Endometrial microvascular endothelial cells (primary cell): ENCODE results near the gene NRXN2. TPM values are rescaled to one million over a fixed set of nuclear protein-coding genes. Genes with fewer than 3 reads are reported as not detected.

Experiments used
- in situ Hi-C: cut with HindIII; loops from 2 replicates; pipeline ENCODE4 v1.10.0; 2017; ENCODE audit warnings: low sequenced_read_pairs, low pct_unique_long_range_greater_than_20kb; ENCODE audit errors: inconsistent ontology term
- total RNA-seq: library from RNA; depleted of rRNA; stranded (reverse); fragments of >200 nt; gene quantifications from one replicate; pipeline ENCODE4 v1.2.3, GENCODE V29; 2015; ENCODE audit errors: inconsistent ontology term

The NRXN2 gene
- total RNA-seq, result not detected

DNA sequence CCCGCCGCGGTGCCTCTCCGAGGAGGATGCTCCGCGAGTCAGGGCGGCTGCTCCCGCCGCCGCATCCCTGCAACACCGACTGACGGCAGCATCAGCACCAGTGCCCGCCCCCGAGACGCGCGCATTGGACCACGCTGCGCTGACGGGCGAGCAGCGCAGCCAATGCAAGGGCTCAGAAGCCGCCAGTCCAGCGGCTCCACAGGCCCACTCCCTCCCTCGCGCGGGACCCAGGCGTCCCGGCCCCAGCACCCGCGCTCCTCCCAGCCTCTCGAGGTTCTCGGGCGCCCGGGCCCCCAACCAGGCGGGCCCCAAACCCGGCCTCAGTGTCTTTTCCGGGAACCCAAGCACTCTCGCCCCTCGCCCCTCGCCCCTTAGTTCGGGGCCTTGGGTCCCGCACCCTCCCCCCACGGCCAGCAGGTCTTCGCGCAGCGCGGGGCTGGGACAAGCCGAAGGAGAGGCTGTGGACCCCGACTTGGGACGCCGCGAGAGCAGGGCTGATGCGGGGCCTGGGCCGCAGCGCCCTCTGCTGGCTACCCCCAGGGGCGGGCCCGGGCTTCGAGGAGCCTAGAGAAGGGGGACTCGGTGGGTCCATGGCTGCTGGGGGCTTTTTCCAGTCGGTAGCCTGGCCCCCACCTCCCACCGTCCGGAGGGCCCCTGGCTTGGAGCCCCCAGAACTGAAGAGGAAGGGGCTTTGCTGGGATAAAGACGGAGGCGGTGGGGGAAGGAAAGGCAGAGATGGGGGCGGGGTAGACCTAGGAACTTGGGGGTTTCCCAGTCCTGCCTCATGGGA, at the start of gene NRXN2:
NRXN2 (minus strand) TSS at position 81 of the 790 bp plus-strand sequence. CDS start 9,498 bp downstream, outside the sequence.
- in situ Hi-C loops, result no loop called here

DNA sequence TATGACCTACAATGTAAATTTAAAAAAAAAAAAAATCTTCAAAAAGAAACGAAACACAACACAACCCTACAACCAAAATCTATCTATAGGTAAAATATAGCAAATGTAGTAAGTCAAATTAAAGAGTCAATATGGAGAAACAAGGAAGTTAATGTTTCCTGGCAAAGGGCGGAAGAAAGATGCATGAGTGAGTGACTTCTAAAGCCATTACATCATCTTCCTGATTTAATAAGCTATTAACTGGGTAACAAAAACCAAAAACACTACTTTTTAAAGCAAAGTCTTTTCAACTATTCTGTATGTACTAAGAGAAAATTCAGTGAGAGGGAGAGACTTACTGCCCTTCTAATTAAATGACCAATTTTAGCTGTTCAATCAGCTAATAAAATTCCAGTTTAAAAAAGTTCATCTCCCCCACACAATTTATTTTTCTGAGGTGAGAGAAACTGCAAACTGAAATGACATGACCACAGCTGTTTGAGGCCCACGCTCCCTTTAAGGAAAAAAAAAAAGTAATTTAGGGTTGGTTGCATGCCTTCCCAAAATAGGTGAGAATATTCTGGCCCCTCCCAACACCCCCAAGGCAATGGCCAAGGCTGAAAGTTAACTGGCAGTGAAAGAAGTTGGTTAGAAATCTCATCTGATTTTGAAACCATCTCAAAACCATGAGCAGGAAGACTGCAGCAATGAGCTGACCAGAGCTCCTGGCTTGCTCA, 49.5 kb upstream of the NRXN2 start:
- in situ Hi-C loops, result no loop called here

GRCh38 chr11:64771861-64772260, 48.9 kb upstream of the NRXN2 start:
- in situ Hi-C loops, result no loop called here

DNA sequence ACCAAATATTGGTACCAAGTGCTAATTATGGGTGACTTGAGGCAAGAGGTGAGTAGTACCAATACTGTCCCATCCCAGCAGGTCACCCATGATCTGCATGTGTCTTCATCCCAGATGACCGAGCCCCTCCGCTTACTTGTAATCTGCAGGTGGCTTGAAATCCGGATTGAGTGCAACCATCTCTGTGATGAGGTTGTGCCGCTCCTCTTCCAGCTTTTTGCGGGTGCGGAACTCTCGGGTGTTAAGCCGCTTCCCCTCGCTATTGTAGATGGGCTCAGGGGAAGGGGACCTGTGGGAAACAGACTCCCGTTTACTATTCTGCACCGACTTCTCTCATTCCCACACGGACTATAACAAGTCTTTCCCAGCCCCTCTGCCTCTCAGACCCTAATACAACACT, 47.1 kb upstream of the NRXN2 start:
- in situ Hi-C loops, result no loop called here

- in situ Hi-C loops, result no loop called here
Observed at GRCh38 chr11:64769283-64769682, 46.3 kb upstream of the NRXN2 start.

DNA sequence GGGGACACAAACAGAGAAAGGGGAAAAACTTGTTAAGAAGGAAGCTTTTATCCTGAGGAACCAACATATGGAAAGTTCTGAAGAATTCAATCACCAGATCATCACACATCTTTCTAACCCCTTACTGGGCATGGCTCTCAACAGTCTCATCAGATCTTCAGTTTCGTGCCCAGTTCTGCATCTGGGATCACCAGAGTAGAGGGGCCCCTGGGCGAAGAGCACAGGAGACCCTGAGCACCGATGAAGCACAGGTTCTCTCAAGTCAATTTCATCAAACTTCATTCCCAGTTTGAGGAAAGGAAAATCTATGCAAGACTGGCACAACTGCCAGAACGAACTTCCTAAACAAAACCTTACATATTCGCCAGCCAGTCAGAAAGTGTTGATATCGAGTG, 45.3 kb upstream of the NRXN2 start:
- in situ Hi-C loops, result no loop called here

DNA sequence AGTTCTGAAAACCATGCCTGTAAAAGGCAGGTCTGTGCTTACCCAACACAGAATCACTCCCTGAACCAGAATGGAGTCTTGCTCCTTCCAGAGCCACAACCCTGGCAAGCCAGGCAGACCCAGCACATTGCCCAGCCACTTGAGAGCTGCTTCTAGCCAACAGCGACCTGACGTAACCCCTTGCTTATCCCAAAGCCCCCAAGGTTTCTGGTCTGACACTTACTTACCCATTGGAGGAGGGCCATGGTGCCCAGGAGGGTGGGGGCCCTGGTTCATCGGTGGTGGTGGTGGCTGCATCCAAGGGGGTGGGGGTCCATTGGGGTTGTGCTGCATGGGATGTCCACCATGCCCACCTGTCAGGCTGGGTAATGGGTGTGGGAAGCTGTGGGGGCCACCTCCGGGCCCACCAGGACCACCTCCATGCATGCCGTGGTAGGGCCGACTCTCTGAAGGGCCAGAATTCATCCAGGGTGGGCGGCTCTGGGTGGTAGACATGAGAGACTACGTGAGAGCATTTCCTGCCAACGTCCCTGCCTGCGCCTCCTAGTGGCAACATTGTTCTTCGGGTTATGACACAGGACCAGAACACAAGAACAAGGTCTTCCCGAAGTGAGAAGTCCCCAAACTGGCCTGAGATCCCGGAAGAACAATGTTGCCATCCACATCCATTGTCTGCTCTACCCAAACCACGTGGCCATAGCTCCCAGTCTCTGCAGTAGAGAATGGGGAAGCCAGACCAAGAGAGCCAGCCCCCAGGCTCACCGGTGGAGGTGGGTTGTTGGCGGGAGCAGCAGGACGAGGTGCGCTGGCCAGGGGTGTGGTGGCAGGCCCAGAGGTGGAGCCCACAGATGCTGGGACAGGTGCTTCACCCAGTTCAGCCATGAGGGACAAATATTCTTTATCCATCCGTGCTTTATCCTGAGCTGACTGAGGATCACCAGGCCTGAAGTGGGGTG, 44.6 kb upstream of the NRXN2 start:
- in situ Hi-C loops, result no loop called here

GRCh38 chr11:64766881-64767280, 43.9 kb upstream of the NRXN2 start:
- in situ Hi-C loops, result no loop called here

DNA sequence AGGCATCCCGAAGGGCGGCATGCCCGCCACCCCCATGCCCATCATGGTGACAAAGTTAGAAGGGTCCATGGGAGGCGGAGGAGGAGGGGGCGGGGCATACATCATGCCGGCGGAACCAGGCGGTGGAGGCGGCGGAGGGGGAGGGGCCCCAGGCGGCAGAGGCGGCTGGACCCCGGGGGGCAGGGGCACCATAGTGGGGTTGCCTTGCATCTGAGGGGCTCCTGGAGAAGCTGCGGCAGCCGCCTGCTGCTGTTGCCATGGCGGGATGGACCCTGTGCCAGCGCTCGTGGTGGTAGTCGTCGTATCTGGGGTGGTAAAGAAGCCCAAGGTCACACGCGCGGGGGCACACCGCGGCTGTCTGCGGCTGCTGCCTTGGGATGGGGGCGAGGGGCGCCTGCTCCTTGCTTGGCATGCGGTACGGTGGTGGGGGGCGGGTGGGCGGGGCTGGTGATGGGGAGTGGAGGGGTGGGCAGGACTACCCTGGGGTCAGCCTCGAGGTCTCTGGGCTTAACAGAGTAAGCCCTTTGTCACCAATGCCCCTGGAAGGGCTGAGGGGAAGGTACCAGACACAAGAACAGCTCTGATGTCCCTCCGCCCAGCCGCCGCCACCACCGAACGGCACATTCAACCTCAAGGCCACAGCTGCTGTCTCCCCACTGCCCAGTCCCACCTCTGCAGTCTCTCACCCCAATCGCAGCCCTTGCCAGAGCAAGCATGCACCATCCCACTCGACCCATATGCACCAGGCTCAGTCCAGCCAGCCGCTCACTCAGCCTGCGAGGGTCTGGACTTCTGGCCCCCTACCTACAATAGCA, 43.1 kb upstream of the NRXN2 start:
- in situ Hi-C loops, result no loop called here

DNA sequence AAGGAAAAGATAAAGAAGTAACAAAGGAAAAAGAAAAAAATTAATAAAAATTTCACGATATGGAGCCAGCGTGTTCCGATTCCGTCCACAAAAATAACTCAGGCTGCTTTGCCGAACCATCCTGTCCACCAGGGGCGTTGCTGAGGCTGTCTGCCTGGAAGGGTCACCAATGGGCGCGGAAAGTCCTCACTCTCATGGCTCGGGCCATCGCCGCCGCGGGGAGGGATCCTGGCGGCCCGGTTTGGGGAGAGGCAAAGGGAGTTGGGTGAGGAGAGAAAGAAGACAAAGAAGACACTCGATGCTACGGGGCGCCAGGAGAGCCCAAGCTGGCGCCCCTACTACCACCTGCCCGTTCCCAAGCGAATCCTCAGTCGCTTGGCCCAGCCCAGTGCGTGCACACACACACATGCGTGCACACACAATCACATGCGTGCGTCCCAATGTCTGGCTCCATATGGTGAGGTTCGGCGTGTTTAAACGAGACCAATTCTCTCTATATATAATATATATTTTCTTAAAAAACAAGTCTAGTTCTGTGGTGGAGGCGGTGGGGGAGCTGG, 42.4 kb upstream of the NRXN2 start:
- in situ Hi-C loops, result no loop called here

GRCh38 chr11:64764753-64765152, 41.8 kb upstream of the NRXN2 start:
- in situ Hi-C loops, result no loop called here

GRCh38 chr11:64764040-64764611, 41.1 kb upstream of the NRXN2 start:
- in situ Hi-C loops, result no loop called here

GRCh38 chr11:64763526-64764039, 40.6 kb upstream of the NRXN2 start:
- in situ Hi-C loops, result no loop called here

GRCh38 chr11:64762674-64763525, 39.9 kb upstream of the NRXN2 start:
- in situ Hi-C loops, result no loop called here

DNA sequence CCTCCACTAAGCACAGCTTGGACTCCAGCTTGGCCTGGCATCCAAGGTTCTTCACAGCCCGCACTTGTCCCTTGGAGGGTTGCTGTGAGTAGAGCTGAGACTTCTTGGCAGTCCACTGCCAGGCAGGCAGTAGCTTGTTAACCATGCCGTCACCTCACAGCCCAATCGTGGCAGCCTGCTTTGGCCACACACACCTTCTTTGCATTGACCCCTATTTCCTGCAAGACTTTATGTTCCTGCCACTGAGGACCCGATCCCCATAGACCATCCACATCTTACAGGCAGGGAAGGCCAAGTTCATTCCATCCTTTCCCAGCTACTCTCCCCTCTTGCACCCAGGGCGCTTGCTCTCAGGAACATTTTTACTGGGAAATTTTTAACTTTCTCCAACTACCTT, 39.3 kb upstream of the NRXN2 start:
- in situ Hi-C loops, result no loop called here

DNA sequence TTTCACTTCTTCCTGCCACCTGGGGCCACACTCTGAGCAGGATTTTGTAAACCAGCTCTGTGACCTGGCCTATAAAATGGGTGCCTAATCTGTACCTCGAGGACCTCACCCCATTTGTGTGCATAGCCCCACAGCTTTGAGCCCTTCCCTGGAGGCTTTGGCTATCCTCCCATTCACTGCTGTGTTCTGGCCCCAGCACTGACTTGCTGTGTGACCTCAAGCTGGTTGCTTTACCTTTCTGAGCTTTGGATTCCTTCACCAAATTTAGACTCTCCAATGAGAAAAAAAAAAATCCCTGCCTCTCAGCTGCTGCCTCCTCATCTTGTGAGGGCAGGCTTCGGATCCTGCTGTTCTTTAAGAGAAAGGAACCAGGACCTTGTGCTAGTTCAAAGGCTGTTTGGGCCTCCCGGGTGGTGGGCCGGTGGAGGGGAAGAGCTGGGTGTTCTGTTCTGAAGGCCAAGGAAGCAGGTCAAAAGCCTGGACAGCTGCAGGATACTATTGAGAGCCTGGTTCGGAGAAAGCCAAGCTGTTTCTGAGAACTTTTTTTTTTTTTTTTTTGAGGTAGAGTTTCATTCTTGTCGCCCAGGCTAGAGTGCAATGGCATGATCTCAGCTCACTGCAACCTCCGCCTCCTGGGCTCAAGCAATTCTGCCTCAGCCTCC, 37.9 kb upstream of the NRXN2 start:
- in situ Hi-C loops, result no loop called here
